H1 (cell line): ENCODE measurements around the gene TAF4. TPM values are rescaled to one million over a fixed set of nuclear protein-coding genes. Genes with fewer than 3 reads are reported as not detected.

Source experiments
- HDAC6 ChIP-seq: IDR thresholded peaks from one replicate; pipeline ENCODE4 v1.7.1; 2012; ENCODE audit warnings: low read depth, mild to moderate bottlenecking, inconsistent platforms, low read length, moderate library complexity
- PHF8 ChIP-seq: fragments of 200-600 bp; sonication (generic); conservative IDR thresholded peaks from 2 replicates; pipeline ENCODE4 v1.7.1; 2012; ENCODE audit warnings: low read depth, mild to moderate bottlenecking, inconsistent platforms, low read length, moderate library complexity
- RAD21 ChIP-seq, 2 experiments: IDR thresholded peaks in 1 of 2; conservative IDR thresholded peaks in 1 of 2; 2 replicates each; pipeline ENCODE4 v1.6.1; 2011; ENCODE audit warnings: low read depth in 2 of 2, low read length in 2 of 2, improper control_type of control experiment in 1 of 2, inconsistent platforms in 1 of 2, mild to moderate bottlenecking in 1 of 2, moderate library complexity in 1 of 2
- RFX5 ChIP-seq: IDR thresholded peaks from 2 replicates; pipeline ENCODE4 v1.6.1; 2011; ENCODE audit warnings: low read depth, low read length, improper control_type of control experiment, borderline replicate concordance
- YY1 ChIP-seq: IDR thresholded peaks from 2 replicates; pipeline ENCODE4 v1.6.1; 2011; ENCODE audit warnings: low read depth, mild to moderate bottlenecking, low read length
- polyA plus RNA-seq, 7 experiments: library from polyadenylated mRNA; depleted of rRNA in 3 of 7; stranded (reverse) in 5 of 7; unstranded in 2 of 7; fragments of >200 nt in 5 of 7; fragments of 200-250 nt in 2 of 7; gene quantifications; 1 replicate in 5 of 7; 2 replicates in 1 of 7; 4 replicates in 1 of 7; pipeline versions ENCODE4 v1.2.1 to v1.2.3, GENCODE V29; 2011 to 2013; ENCODE audit warnings: missing spikeins in 2 of 7, mixed read lengths in 2 of 7
- total RNA-seq: library from RNA; stranded (reverse); fragmentation: NEBNext Ultra II Directional; extraction: Animal tissue kit (Norgen Biotek cat#: 25700); gene quantifications from 2 replicates; pipeline ENCODE4 v1.2.1, GENCODE V29; 2021

TAF4 gene
- total and polyA plus RNA-seq, 2 of the 8 experiments (the other 6 are each of a cell fraction or from before 2014, with no cell fraction given), result 16.0 to 30.1 TPM

GRCh38 chr20:62012631-62013030, 53.0 kb downstream of the TAF4 start (continued):
- TF ChIP-seq YY1 (no peak), RFX5 (no peak), HDAC6 (no peak), RAD21 (IDR thresholded peaks at IDR 0.05 in 1 of 2, conservative IDR thresholded peaks at IDR 0.05 in 1 of 2; ENCODE audit: low read depth in 2 of 2, low read length in 2 of 2) (no peak), PHF8 (no peak)
